ENCODE data around the gene ZNF316. TPM values are rescaled to one million over a fixed set of nuclear protein-coding genes. Genes with fewer than 3 reads are reported as not detected.

ZNF316 gene
- total RNA-seq, result 10 to 100 TPM; 21.4 to 29.6 TPM
- polyA plus RNA-seq (2013, experiment 1 of 2), result 33.6 TPM
- 24.9 TPM for polyA plus RNA-seq (2013, experiment 2 of 2)
- long read RNA-seq, experiment 1, partial matches to known transcripts, result 0 of 5 reads
- long read RNA-seq, experiment 1, other reads (novel, unspliced or antisense), result 5 of 5 reads
- long read RNA-seq, experiment 2, full-length matches to known transcripts, result 8 of 47 reads
- long read RNA-seq, experiment 2, partial matches to known transcripts, result 32 of 47 reads
- long read RNA-seq, experiment 2, other reads (novel, unspliced or antisense), result 7 of 47 reads
- long read RNA-seq, experiment 3, partial matches to known transcripts, result 0 of 2 reads
- long read RNA-seq, experiment 3, other reads (novel, unspliced or antisense), result 2 of 2 reads
- long read RNA-seq, experiment 4, partial matches to known transcripts, result 0 of 1 reads
- long read RNA-seq, experiment 4, other reads (novel, unspliced or antisense), result 1 of 1 reads

DNA sequence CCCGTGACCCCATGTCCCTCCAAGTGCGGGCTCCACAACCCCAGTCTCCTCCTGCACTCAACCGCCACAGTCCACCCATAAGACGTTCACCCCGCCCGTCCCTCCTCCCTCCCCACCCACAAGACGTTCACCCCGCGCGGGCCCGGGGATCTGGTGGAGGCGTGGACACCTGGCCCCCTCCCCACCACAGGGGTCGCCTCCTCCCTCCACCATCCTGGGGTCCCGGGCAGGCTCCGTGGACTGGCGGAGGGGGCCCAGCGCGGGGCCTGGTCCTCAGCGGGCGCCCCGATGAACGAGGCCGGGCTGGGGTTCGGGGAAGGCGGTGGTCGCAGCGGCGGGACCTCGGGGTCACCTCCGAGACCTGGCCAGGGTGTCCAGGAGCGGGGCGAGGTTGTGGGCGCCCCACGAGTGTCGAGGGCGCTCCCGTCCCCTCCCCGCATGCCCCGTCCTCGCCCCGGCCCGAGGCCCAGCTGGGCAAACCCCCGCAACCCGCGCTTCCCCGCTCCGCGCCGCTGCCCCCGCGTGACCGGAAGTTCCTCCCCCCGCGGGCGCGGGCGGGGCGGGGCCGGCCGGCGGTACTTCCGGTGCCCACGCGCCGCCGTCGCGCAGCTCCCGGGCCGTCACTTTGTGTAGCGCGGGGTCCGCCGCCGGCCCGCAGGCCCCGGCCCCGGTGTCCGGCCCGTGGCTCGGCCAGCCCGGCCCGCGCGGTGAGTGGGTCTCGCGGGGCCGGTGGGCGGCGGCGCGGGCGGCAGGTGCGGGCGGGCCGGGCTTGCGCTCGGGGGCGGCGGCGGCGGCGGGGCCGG lies at the start of gene ZNF316:
ZNF316 (plus strand) TSS at position 578 of the 803 bp plus-strand sequence. CDS start 5,092 bp downstream, outside the sequence.
- no peaks in the 10 kb centered on the region for H3K9me3 Mint-ChIP-seq
- Histone ChIP-seq H3K27me3 (ENCODE audit: control insufficient read depth, insufficient read depth, low read length, poor library complexity, severe bottlenecking) (no peaks in the 10 kb centered on the region), H3K9me3 (ENCODE audit: control insufficient read depth, low read length) (no peaks in the 10 kb centered on the region), H3K4me3 (ENCODE audit: low read length) (peak within 1 kb of the TSS; percentile 79), H3K36me3 (ENCODE audit: control insufficient read depth, insufficient read depth, low read length) (no peaks in the 10 kb centered on the region), H3K9ac (ENCODE audit: extremely low read depth, low read length, poor library complexity, severe bottlenecking) (no peak within 1 kb of the TSS), H3K27ac (ENCODE audit: low read depth, low read length) (no peak within 1 kb of the TSS), H3K4me1 (ENCODE audit: control insufficient read depth, insufficient read depth, low read length) (no peaks in the 10 kb centered on the region)
- H3K4me3 Mint-ChIP-seq, result peak within 1 kb of the TSS; percentile 71
- peak within 1 kb of the TSS; percentile 55 for H3K27ac Mint-ChIP-seq
- DNase-seq, result no peak
- TF ChIP-seq, protein P1, sequence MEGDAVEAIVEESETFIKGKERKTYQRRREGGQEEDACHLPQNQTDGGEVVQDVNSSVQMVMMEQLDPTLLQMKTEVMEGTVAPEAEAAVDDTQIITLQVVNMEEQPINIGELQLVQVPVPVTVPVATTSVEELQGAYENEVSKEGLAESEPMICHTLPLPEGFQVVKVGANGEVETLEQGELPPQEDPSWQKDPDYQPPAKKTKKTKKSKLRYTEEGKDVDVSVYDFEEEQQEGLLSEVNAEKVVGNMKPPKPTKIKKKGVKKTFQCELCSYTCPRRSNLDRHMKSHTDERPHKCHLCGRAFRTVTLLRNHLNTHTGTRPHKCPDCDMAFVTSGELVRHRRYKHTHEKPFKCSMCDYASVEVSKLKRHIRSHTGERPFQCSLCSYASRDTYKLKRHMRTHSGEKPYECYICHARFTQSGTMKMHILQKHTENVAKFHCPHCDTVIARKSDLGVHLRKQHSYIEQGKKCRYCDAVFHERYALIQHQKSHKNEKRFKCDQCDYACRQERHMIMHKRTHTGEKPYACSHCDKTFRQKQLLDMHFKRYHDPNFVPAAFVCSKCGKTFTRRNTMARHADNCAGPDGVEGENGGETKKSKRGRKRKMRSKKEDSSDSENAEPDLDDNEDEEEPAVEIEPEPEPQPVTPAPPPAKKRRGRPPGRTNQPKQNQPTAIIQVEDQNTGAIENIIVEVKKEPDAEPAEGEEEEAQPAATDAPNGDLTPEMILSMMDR (conservative IDR thresholded peaks at IDR 0.05), result no peak
- no peaks in the 10 kb centered on the region for H3K27me3 Mint-ChIP-seq (ENCODE audit: insufficient read depth)
- WGBS, 2 experiments (ENCODE audit: insufficient coverage in 1 of 2, insufficient read length in 1 of 2), result 4 to 6% methylated on average over 20 to 104 of the region's 104 CpGs
- H3K4me1 Mint-ChIP-seq, result peaks cover 18% of the 10 kb centered on the region
- H3K36me3 Mint-ChIP-seq (ENCODE audit: low read depth), result peaks cover 26% of the 10 kb centered on the region

GRCh38 chr7:6588566-6588965 lies 48.6 kb upstream of the ZNF316 start:
- H3K9me3 Mint-ChIP-seq, result no peaks in the 10 kb centered on the region
- TF ChIP-seq, protein P1 (conservative IDR thresholded peaks at IDR 0.05), result no peak
- H3K36me3 Mint-ChIP-seq (ENCODE audit: low read depth), result peaks cover 62% of the 10 kb centered on the region
- Histone ChIP-seq H3K27ac (ENCODE audit: low read depth, low read length) (no peak overlapping the region), H3K4me1 (ENCODE audit: control insufficient read depth, insufficient read depth, low read length) (no peaks in the 10 kb centered on the region), H3K9me3 (ENCODE audit: control insufficient read depth, low read length) (no peaks in the 10 kb centered on the region), H3K27me3 (ENCODE audit: control insufficient read depth, insufficient read depth, low read length, poor library complexity, severe bottlenecking) (no peaks in the 10 kb centered on the region), H3K36me3 (ENCODE audit: control insufficient read depth, insufficient read depth, low read length) (peaks cover 33% of the 10 kb centered on the region), H3K4me3 (ENCODE audit: low read length) (no peak overlapping the region), H3K9ac (ENCODE audit: extremely low read depth, low read length, poor library complexity, severe bottlenecking) (no peak overlapping the region)
- WGBS, 2 experiments (ENCODE audit: insufficient coverage in 1 of 2, insufficient read length in 1 of 2), result 89 to 98% methylated on average over 9 of the region's 9 CpGs
- no peak overlapping the region for H3K4me3 Mint-ChIP-seq
- peaks cover 9% of the 10 kb centered on the region for H3K4me1 Mint-ChIP-seq
- no peak for DNase-seq
- no peak overlapping the region for H3K27ac Mint-ChIP-seq
- H3K27me3 Mint-ChIP-seq (ENCODE audit: insufficient read depth), result no peaks in the 10 kb centered on the region

- Histone ChIP-seq H3K4me1 (ENCODE audit: control insufficient read depth, insufficient read depth, low read length) (no peaks in the 10 kb centered on the region), H3K4me3 (ENCODE audit: low read length) (no peak overlapping the region), H3K9ac (ENCODE audit: extremely low read depth, low read length, poor library complexity, severe bottlenecking) (no peak overlapping the region), H3K27ac (ENCODE audit: low read depth, low read length) (no peak overlapping the region), H3K9me3 (ENCODE audit: control insufficient read depth, low read length) (no peaks in the 10 kb centered on the region), H3K27me3 (ENCODE audit: control insufficient read depth, insufficient read depth, low read length, poor library complexity, severe bottlenecking) (no peaks in the 10 kb centered on the region), H3K36me3 (ENCODE audit: control insufficient read depth, insufficient read depth, low read length) (peaks cover 37% of the 10 kb centered on the region)
- TF ChIP-seq, protein P1 (conservative IDR thresholded peaks at IDR 0.05), result no peak
- DNase-seq, result no peak
- H3K9me3 Mint-ChIP-seq, result no peaks in the 10 kb centered on the region
- WGBS, 2 experiments (ENCODE audit: insufficient coverage in 1 of 2, insufficient read length in 1 of 2), result 55 to 72% methylated on average over 11 to 22 of the region's 22 CpGs
- H3K27me3 Mint-ChIP-seq (ENCODE audit: insufficient read depth), result no peaks in the 10 kb centered on the region
- H3K36me3 Mint-ChIP-seq (ENCODE audit: low read depth), result peaks cover 60% of the 10 kb centered on the region
- peak overlapping the region; percentile 67 for H3K4me3 Mint-ChIP-seq
- H3K4me1 Mint-ChIP-seq, result peaks cover 9% of the 10 kb centered on the region
- H3K27ac Mint-ChIP-seq, result peak overlapping the region; percentile 19
These were observed 47.8 kb upstream of the ZNF316 start for GRCh38 chr7:6589151-6589828.

Measured in endodermal cell (in vitro differentiated cells).